IPS DF 4.7 (cell line): ENCODE data around the gene CTDSP2.
"Not testable (repeated sequence)": the region's sequence is repeated elsewhere in the genome, so short reads cannot be mapped to it uniquely, and the experiment has no call there.

ENCODE experiments used
- DNase-seq: peaks from one replicate; pipeline ENCODE4 v3.0.0-alpha.2; 2013; ENCODE audit warnings: low spot score; ENCODE audit errors: extremely low read depth

CTDSP2 gene

GRCh38 chr12:57836442-57837375 is 9.8 kb downstream of the CTDSP2 start:
- no peak for DNase-seq

GRCh38 chr12:57835366-57836288 is 10.9 kb downstream of the CTDSP2 start:
- no peak for DNase-seq

- no peak for DNase-seq
Observed at GRCh38 chr12:57834086-57834876, 12.2 kb downstream of the CTDSP2 start.

GRCh38 chr12:57833672-57834071 is 12.9 kb downstream of the CTDSP2 start:
- no peak for DNase-seq

- DNase-seq = no peak
Observed at GRCh38 chr12:57832966-57833365, 13.6 kb downstream of the CTDSP2 start.

- no peak for DNase-seq
Observed at GRCh38 chr12:57830393-57830792, 16.1 kb downstream of the CTDSP2 start.

- DNase-seq = no peak
Observed at GRCh38 chr12:57829025-57829777, 17.3 kb downstream of the CTDSP2 start.

GRCh38 chr12:57826966-57827365 is 19.6 kb downstream of the CTDSP2 start:
- DNase-seq = no peak

GRCh38 chr12:57826400-57826799 is 20.1 kb downstream of the CTDSP2 start:
- no peak for DNase-seq

GRCh38 chr12:57825451-57825850 is 21.1 kb downstream of the CTDSP2 start:
- DNase-seq = no peak

GRCh38 chr12:57823908-57824640 is 22.5 kb downstream of the CTDSP2 start:
- DNase-seq = no peak

GRCh38 chr12:57823131-57823907 is 23.2 kb downstream of the CTDSP2 start:
- no peak for DNase-seq

- DNase-seq = no peak
Observed at GRCh38 chr12:57822392-57823130, 24.0 kb downstream of the CTDSP2 start.

- DNase-seq = no peak
Observed at GRCh38 chr12:57821474-57822214, 24.9 kb downstream of the CTDSP2 start.

GRCh38 chr12:57821015-57821414 is 25.5 kb downstream of the CTDSP2 start:
- DNase-seq = not testable (repeated sequence)

GRCh38 chr12:57820119-57820518 is 26.4 kb downstream of the CTDSP2 start:
- not testable (repeated sequence) for DNase-seq

- not testable (repeated sequence) for DNase-seq
Observed at GRCh38 chr12:57817990-57818331, 28.6 kb downstream of the CTDSP2 start.
